CD4-positive, alpha-beta T cell (primary cell): ENCODE measurements around the gene ALLC. TPM values are rescaled to one million over a fixed set of nuclear protein-coding genes. Genes with fewer than 3 reads are reported as not detected.

Experiments used
- ATAC-seq: fragments of 200-7000 bp; cut with Tn5 transposase; one replicate; pipeline ENCODE4 v1.10.0; 2022; ENCODE audit warnings: mild to moderate bottlenecking; ENCODE audit not compliant: poor library complexity
- CTCF ChIA-PET: fragments of 350-600 bp; sonication (Branson Sonifier 250); formaldehyde crosslinking; loops from one replicate; lab custom pipeline; 2021; ENCODE audit warnings: antibody characterized with exemption, inconsistent platforms; lab: Charles Lee
- POLR2A ChIA-PET: fragments of 350-600 bp; sonication (Branson Sonifier 250); formaldehyde crosslinking; loops from one replicate; lab custom pipeline; 2021; ENCODE audit warnings: antibody characterized with exemption, inconsistent platforms; lab: Charles Lee
- DNase-seq, 14 experiments: peaks; one replicate each; pipeline ENCODE4 v3.0.0-alpha.2; 2013 to 2020; ENCODE audit warnings: mixed read lengths in 2 of 14
- H3K27ac ChIP-seq, 2 donors: one replicate each; pipeline versions ENCODE4 v1.5.1 to v1.7.0; 2013; ENCODE audit warnings: low read length in 2 of 2, low read depth in 1 of 2, mild to moderate bottlenecking in 1 of 2
- H3K27me3 ChIP-seq, 2 experiments: 1 replicate in 1 of 2; 2 replicates in 1 of 2; pipeline versions ENCODE4 v1.6.1 to v1.7.0; 2013; ENCODE audit warnings: low read length in 2 of 2, control low read depth in 1 of 2, mild to moderate bottlenecking in 1 of 2, moderate library complexity in 1 of 2; ENCODE audit not compliant: insufficient read depth in 2 of 2, control insufficient read depth in 1 of 2
- H3K36me3 ChIP-seq: one replicate; pipeline ENCODE4 v1.6.1; 2013; ENCODE audit warnings: low read length, control low read depth; ENCODE audit not compliant: insufficient read depth
- H3K4me1 ChIP-seq: one replicate; pipeline ENCODE4 v1.6.1; 2013; ENCODE audit warnings: low read length, control low read depth; ENCODE audit not compliant: insufficient read depth
- H3K4me3 ChIP-seq: one replicate; pipeline ENCODE4 v1.5.1; 2013; ENCODE audit warnings: mild to moderate bottlenecking, low read length, moderate library complexity
- H3K9me3 ChIP-seq, 2 experiments: 1 replicate in 1 of 2; 2 replicates in 1 of 2; pipeline versions ENCODE4 v1.6.1 to v1.7.0; 2013; ENCODE audit warnings: low read length in 2 of 2, mild to moderate bottlenecking in 2 of 2, control low read depth in 1 of 2, moderate library complexity in 1 of 2; ENCODE audit not compliant: control insufficient read depth in 1 of 2, insufficient read depth in 1 of 2
- H3K27ac Mint-ChIP-seq: one replicate; pipeline ENCODE4 v1.8.0; 2020; ENCODE audit warnings: mixed read lengths
- H3K27me3 Mint-ChIP-seq: one replicate; pipeline ENCODE4 v1.8.0; 2021; ENCODE audit warnings: mixed read lengths
- H3K36me3 Mint-ChIP-seq: one replicate; pipeline ENCODE4 v1.8.0; 2021; ENCODE audit warnings: low read depth, mixed read lengths
- H3K4me1 Mint-ChIP-seq: one replicate; pipeline ENCODE4 v1.8.0; 2021; ENCODE audit warnings: low read depth, mixed read lengths
- H3K4me3 Mint-ChIP-seq: one replicate; pipeline ENCODE4 v1.8.0; 2020; ENCODE audit warnings: mild to moderate bottlenecking, mixed read lengths
- H3K9me3 Mint-ChIP-seq: one replicate; pipeline ENCODE4 v1.8.0; 2020; ENCODE audit warnings: mixed read lengths
- CTCF ChIP-seq: fragments of 200-600 bp; IDR thresholded peaks from one replicate; pipeline ENCODE4 v1.8.0; 2022; ENCODE audit warnings: antibody characterized with exemption, mild to moderate bottlenecking
- intact Hi-C, 2 experiments: fragments of 100-400 bp; cut with DNase I in 1 of 2; cut with micrococcal nuclease in 1 of 2; formaldehyde crosslinking; loops; one replicate each; pipeline versions ENCODE4 v1.15.1 to v1.9.0; 2023 to 2025; cut with DNase I, micrococcal nuclease
- total RNA-seq, 174 experiments: library from RNA in 2 of 174; stranded (reverse) in 2 of 174; gene quantifications; one replicate each; pipeline ENCODE4 v1.2.3 and lab custom pipeline; 2021 to 2026

ALLC gene
- total RNA-seq, 2 experiments from 2014 or later, result not detected

GRCh38 chr2:3703236-3703756 is 45.3 kb downstream of the ALLC start, which contains the start of gene DCDC2C:
Gene DCDC2C (plus strand): TSS chr2:3703575. CDS start chr2:3703752, 177 bp downstream.
- intact Hi-C loops, result no loop called here
- Histone ChIP-seq H3K4me1 (no peaks in the 10 kb centered on the region), H3K9me3 (peaks cover 0 to 12% of the 10 kb centered on the region in 2 experiments), H3K27me3 (peaks cover 6 to 33% of the 10 kb centered on the region in 2 experiments), H3K4me3 (no peak within 1 kb of the TSS), H3K36me3 (no peaks in the 10 kb centered on the region), H3K27ac (no peak within 1 kb of the TSS)
- ChIA-PET CTCF (no interaction called here), POLR2A (no interaction called here)
- H3K27ac Mint-ChIP-seq, result no peak within 1 kb of the TSS
- no peaks in the 10 kb centered on the region for H3K4me1 Mint-ChIP-seq
- H3K4me3 Mint-ChIP-seq, result no peak within 1 kb of the TSS
- H3K9me3 Mint-ChIP-seq, result no peaks in the 10 kb centered on the region
- H3K36me3 Mint-ChIP-seq, result no peaks in the 10 kb centered on the region
- peaks cover 74% of the 10 kb centered on the region for H3K27me3 Mint-ChIP-seq
- no peak for ATAC-seq
- no peak for DNase-seq
- TF ChIP-seq CTCF, result no peak

DNA sequence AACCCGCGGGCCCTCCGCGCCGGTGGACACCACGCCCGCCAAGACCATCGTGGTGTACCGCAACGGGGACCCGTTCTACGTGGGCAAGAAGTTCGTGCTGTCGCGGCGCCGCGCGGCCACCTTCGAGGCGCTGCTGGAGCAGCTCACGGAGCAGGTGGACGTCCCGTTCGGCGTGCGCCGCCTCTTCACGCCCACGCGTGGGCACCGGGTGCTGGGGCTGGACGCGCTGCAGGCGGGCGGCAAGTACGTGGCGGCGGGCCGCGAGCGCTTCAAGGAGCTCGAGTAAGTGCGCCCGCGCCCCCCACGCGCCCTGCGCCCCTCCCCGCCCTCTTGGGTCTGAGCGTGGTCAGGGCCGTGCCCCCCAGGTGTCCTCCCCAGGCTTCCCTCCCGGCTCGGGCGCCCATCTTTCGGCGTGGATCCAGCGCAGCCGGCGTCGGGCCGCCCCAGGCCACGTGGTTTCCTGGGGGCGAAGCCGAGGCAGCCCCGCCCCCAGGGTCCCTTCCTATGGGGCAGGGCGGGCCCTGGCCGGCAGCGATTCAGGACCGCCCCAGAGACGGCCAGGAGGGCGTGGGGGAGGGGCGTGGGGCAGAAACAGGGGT is 45.9 kb downstream of the ALLC start:
- CTCF ChIA-PET, result no interaction called here
- TF ChIP-seq CTCF, result no peak
- Mint-ChIP-seq H3K4me3 (no peak overlapping the region), H3K27me3 (peaks cover 73% of the 10 kb centered on the region), H3K4me1 (no peaks in the 10 kb centered on the region), H3K27ac (no peak overlapping the region), H3K36me3 (no peaks in the 10 kb centered on the region), H3K9me3 (no peaks in the 10 kb centered on the region)
- POLR2A ChIA-PET, result no interaction called here
- ATAC-seq (no peak), DNase-seq (no peak)
- Histone ChIP-seq H3K9me3 (peaks cover 0 to 12% of the 10 kb centered on the region in 2 experiments), H3K27me3 (peaks cover 6 to 33% of the 10 kb centered on the region in 2 experiments), H3K4me3 (no peak overlapping the region), H3K4me1 (no peaks in the 10 kb centered on the region), H3K27ac (no peak overlapping the region), H3K36me3 (no peaks in the 10 kb centered on the region)
- intact Hi-C loops, result no loop called here

- ATAC-seq, result no peak
- intact Hi-C loops, result no loop called here
- no peak overlapping the region for H3K27ac Mint-ChIP-seq
- Histone ChIP-seq H3K27me3 (peaks cover 6 to 36% of the 10 kb centered on the region in 2 experiments), H3K4me1 (no peaks in the 10 kb centered on the region), H3K4me3 (no peak overlapping the region), H3K9me3 (peaks cover 0 to 12% of the 10 kb centered on the region in 2 experiments), H3K36me3 (no peaks in the 10 kb centered on the region), H3K27ac (no peak overlapping the region)
- POLR2A ChIA-PET, result no interaction called here
- H3K27me3 Mint-ChIP-seq, result peaks cover 65% of the 10 kb centered on the region
- H3K4me1 Mint-ChIP-seq, result no peaks in the 10 kb centered on the region
- no peaks in the 10 kb centered on the region for H3K36me3 Mint-ChIP-seq
- no peaks in the 10 kb centered on the region for H3K9me3 Mint-ChIP-seq
- no peak overlapping the region for H3K4me3 Mint-ChIP-seq
- no peak for TF ChIP-seq CTCF
- DNase-seq, result no peak
- CTCF ChIA-PET, result no interaction called here
These were observed 46.7 kb downstream of the ALLC start for GRCh38 chr2:3704692-3705091.
